SK-N-MC (cell line): ENCODE measurements around the gene CAMTA1.

Experiments
- DNase-seq: peaks from one replicate; pipeline ENCODE4 v3.0.0-alpha.2; 2011; ENCODE audit warnings: low read depth, low spot score
- H3K27ac ChIP-seq: fragments of 200-600 bp; sonication (generic); 2 replicates; pipeline ENCODE4 v1.5.1; 2016; ENCODE audit warnings: mixed run types
- H3K36me3 ChIP-seq: fragments of 200-600 bp; sonication (generic); 2 replicates; pipeline ENCODE4 v1.6.1; 2017; ENCODE audit warnings: antibody characterized with exemption, low read length, mixed read lengths; ENCODE audit not compliant: insufficient read depth
- H3K4me3 ChIP-seq: fragments of 200-600 bp; sonication (generic); 2 replicates; pipeline ENCODE4 v1.5.1; 2016
- H3K9ac ChIP-seq: fragments of 200-600 bp; sonication (generic); 2 replicates; pipeline ENCODE4 v1.8.0; 2017; ENCODE audit warnings: mixed run types, mixed read lengths; ENCODE audit not compliant: insufficient read length
- H3K9me3 ChIP-seq: fragments of 200-600 bp; sonication (generic); 2 replicates; pipeline ENCODE4 v1.6.1; 2017; ENCODE audit warnings: low read depth, mild to moderate bottlenecking, antibody characterized with exemption, low read length, moderate library complexity, mixed read lengths
- EZH2 ChIP-seq: fragments of 200-600 bp; sonication (generic); IDR thresholded peaks from one replicate; pipeline ENCODE4 v1.6.1; 2017; ENCODE audit warnings: antibody characterized with exemption
- FOXP2 ChIP-seq: optimal IDR thresholded peaks from 2 replicates; pipeline ENCODE3; 2011; ENCODE audit warnings: mild to moderate bottlenecking, moderate library complexity; ENCODE audit not compliant: insufficient read depth; ENCODE audit errors: extremely low read length, control extremely low read depth
- POLR2AphosphoS5 ChIP-seq: IDR thresholded peaks from 2 replicates; pipeline ENCODE4 v1.6.1; 2012; ENCODE audit warnings: mild to moderate bottlenecking, low read depth, low read length, borderline replicate concordance

Gene CAMTA1

DNA sequence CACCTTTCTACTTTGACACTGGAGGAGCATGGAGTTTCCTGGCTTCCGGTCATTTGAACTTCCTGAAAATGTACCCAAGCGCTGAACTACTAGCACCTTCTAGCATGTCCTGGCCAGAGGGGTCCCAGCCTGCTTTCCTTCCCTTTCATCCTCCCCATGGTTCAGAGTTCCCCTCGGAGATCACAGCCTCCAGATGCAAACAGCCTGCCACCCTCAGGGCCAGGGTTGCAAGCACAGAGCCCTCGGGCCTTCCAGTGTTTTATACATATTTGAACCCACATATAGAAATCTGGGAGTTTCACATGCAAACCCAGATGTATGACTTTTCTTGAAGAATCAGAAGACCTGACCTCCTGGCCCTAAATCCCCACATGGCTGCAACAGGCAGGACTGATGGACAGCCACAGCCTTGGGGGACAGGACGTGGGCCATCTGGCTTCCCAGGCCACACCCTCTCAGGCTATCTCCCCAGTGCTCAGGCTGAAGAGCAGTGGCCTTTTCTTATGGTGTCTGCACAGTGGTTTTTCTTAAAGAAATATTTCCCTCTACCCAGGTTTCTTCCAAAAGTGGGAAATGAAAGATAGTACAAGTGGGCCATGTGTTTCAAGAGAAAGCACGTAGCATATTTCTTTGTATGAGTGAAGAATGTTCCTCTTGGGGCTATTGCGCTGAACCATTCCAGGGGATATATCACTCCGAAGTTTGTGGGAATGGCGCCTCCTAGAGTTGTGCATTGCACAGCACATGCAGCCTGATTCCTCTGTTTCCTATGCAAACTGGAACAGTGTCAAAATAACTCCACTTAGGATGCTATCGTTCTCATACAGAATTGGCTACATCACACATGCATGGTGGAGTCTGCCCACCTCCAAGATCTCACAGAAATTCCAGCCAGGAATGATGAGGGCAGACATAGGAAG, 753.9 kb downstream of the CAMTA1 start:
- TF ChIP-seq POLR2AphosphoS5 (no peak), EZH2 (no peak), FOXP2 (no peak)
- Histone ChIP-seq H3K9me3 (no peaks in the 10 kb centered on the region), H3K9ac (no peak overlapping the region), H3K27ac (no peak overlapping the region), H3K4me3 (no peak overlapping the region), H3K36me3 (no peaks in the 10 kb centered on the region)
- DNase-seq: no peak

- Histone ChIP-seq H3K9ac (no peak overlapping the region), H3K9me3 (no peaks in the 10 kb centered on the region), H3K36me3 (no peaks in the 10 kb centered on the region), H3K4me3 (no peak overlapping the region), H3K27ac (no peak overlapping the region)
- DNase-seq: no peak
- no peak for TF ChIP-seq EZH2
- TF ChIP-seq POLR2AphosphoS5: no peak
- no peak for TF ChIP-seq FOXP2
Observed at GRCh38 chr1:7539769-7540175, 754.5 kb downstream of the CAMTA1 start.

DNA sequence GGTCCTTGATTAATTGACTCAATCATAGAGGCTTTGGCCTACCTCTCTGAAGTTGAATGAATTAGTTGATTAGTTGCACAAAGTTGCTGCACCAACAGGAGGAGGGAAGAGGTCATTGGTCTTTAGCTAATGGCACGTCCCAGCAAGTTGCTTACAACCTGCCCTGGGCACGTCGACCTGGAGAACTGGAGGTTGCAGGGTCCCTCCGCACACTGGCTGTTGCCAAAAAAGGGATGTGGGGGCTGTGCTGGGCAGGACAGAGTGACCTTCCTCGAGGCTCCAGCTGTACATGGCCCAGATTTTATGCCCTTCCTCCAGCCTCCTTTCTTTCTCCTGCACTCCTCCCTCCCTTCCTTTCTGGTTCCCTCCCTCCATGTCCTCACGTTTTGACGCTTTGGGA, 755.6 kb downstream of the CAMTA1 start:
- no peaks in the 10 kb centered on the region for H3K36me3 ChIP-seq
- TF ChIP-seq EZH2 (no peak), POLR2AphosphoS5 (no peak), FOXP2 (no peak)
- H3K27ac ChIP-seq: no peak overlapping the region
- H3K9me3 ChIP-seq: no peaks in the 10 kb centered on the region
- H3K9ac ChIP-seq: no peak overlapping the region
- no peak for DNase-seq
- no peak overlapping the region for H3K4me3 ChIP-seq

GRCh38 chr1:7541629-7542028, 756.4 kb downstream of the CAMTA1 start:
- Histone ChIP-seq H3K4me3 (no peak overlapping the region), H3K27ac (no peak overlapping the region), H3K9me3 (no peaks in the 10 kb centered on the region), H3K9ac (no peak overlapping the region), H3K36me3 (no peaks in the 10 kb centered on the region)
- no peak for TF ChIP-seq POLR2AphosphoS5
- no peak for TF ChIP-seq FOXP2
- no peak for TF ChIP-seq EZH2
- DNase-seq: no peak

DNA sequence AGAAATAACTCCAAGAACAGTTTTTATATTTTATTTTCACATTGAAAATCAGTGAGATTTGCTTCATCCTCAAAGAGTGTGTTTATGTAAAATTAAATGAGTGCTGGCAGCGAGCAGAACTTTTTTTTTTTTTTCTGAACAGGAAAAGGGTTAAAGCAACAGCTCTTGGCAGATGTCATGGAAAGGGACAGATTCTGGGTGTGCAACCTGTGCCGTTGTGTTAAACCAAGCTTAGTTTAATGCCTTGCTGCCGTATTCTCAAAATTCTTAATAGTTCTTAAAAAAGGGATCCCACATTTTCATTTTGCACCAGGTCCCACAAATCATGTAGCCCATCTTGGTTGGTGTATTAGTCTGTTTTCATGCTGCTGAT, 758.5 kb downstream of the CAMTA1 start:
- no peak overlapping the region for H3K9ac ChIP-seq
- H3K4me3 ChIP-seq: no peak overlapping the region
- H3K9me3 ChIP-seq: no peaks in the 10 kb centered on the region
- TF ChIP-seq FOXP2: no peak
- no peak for TF ChIP-seq POLR2AphosphoS5
- TF ChIP-seq EZH2: no peak
- no peaks in the 10 kb centered on the region for H3K36me3 ChIP-seq
- DNase-seq: no peak
- no peak overlapping the region for H3K27ac ChIP-seq

DNA sequence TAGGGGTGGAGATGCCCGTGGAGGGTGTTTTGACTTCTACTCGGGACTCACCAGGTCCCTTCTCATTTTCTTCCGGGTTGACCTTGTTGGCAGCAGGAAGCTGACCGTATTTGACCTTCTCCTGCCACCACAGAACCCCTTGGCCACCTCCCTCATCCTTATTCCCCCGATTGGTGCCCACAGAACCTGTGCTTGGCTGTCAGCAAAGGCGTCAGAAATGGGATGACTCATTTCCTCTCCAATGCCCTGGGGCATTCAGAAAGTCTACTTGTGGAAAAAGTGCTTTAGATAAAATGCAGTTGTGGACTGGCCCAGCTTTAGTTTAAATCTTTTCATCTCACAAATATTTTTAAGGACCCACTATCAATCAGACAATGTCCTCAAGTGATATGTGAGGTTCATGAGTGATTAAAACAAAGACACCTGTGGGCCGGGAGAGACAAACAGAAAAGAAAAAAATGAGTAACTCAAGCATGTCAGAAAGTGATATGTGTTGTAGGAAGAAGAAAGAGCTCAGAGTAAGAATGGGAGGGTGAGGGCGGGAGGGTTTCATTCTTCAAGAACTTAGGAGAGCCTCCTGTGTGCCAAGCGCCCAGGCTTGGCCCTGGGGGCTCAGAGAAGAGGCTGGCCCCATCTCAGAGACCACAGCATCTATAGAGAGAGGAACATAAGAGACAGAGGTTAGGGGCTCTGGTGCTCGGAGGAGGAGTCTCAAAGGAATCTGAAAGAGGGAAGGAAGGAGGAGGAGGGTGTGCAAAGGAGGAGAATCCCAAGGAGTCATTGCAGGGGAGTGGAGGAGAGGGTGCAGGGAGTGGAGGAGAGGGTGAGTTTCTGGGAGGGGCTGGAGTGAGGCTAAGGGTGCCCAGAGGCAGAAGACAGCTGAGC, 764.3 kb downstream of the CAMTA1 start:
- peak; percentile 79 for DNase-seq

DNA sequence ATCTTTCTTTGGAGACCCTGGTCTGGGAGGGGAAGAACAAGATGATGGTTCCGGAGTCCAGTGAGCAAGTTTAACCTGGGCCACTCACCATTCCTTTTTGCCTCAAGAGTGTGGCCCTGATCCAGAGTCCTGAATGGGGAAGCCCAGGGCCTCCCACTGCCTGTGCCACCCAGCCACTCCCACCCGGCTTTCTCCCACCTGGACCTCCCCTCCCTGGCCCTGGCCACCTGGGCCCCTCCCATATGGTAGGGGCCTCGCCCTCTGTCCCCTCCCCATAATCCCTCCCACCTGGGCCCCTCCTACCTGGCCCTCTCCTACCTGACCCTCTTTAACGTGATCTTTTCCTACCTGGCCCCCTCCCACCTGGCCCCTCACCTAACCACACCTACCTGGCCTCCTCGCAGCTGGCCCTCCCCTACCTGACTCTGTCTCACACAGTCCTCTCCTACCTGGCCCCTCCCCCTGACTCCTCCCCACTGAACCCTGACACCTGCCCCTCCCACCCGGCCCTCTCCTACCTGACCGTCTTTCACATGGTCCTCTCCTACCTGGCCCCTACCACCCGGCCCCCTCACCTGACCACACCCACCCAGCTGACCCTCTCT, 765.1 kb downstream of the CAMTA1 start:
- DNase-seq: no peak
- Histone ChIP-seq H3K4me3 (peak overlapping the region; percentile 66), H3K36me3 (no peaks in the 10 kb centered on the region), H3K9me3 (no peaks in the 10 kb centered on the region), H3K27ac (peak overlapping the region; percentile 91), H3K9ac (no peak overlapping the region)
- TF ChIP-seq EZH2: no peak
- no peak for TF ChIP-seq POLR2AphosphoS5
- TF ChIP-seq FOXP2: no peak

More for the DNA sequence above, 764.3 kb downstream of the CAMTA1 start:
- Histone ChIP-seq H3K4me3 (peak overlapping the region; percentile 66), H3K9ac (peak overlapping the region; percentile 41), H3K9me3 (no peaks in the 10 kb centered on the region), H3K36me3 (no peaks in the 10 kb centered on the region), H3K27ac (peak overlapping the region; percentile 91)
- TF ChIP-seq EZH2: no peak
- TF ChIP-seq POLR2AphosphoS5: no peak
- no peak for TF ChIP-seq FOXP2

DNA sequence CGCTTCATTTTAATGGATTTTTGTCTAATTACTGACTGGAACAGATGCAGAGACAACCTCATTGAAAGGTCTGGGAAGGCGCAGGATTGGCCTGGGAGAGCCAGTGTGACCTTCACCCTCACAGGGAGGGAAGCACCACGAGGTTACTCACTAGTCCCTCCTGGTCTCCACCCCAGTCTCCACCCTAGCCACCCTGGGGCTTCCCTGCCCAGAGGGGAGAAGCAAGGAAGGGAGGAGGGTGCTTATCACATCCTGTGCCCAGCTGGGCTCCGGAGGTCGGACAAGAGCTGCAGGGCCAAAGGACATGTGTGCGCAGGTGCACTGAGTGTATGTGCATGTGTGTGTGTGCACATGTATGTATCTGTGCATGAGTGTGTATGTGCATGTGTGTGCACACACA, 765.7 kb downstream of the CAMTA1 start:
- no peak for TF ChIP-seq EZH2
- no peak for TF ChIP-seq POLR2AphosphoS5
- TF ChIP-seq FOXP2: no peak
- Histone ChIP-seq H3K9ac (no peak overlapping the region), H3K36me3 (no peaks in the 10 kb centered on the region), H3K9me3 (no peaks in the 10 kb centered on the region), H3K27ac (no peak overlapping the region), H3K4me3 (no peak overlapping the region)
- DNase-seq: no peak
